Memory B cell (primary cell): ENCODE measurements around the gene CCDC85C.

Source experiments
- ATAC-seq: fragments of 150-1000 bp; cut with Tn5 transposase; 2 replicates; pipeline ENCODE4 v1.10.0; 2021; ENCODE audit warnings: low read depth, mild to moderate bottlenecking, moderate library complexity
- DNase-seq, 2 donors: peaks; one replicate each; pipeline ENCODE4 v3.0.0; 2022; ENCODE audit warnings: low spot score in 2 of 2
- H3K27ac Mint-ChIP-seq: one replicate; pipeline ENCODE4 v1.8.0; 2022; ENCODE audit warnings: mild to moderate bottlenecking, moderate library complexity, mixed read lengths
- H3K27me3 Mint-ChIP-seq: one replicate; pipeline ENCODE4 v1.8.0; 2022; ENCODE audit warnings: mixed read lengths
- H3K36me3 Mint-ChIP-seq: one replicate; pipeline ENCODE4 v1.8.0; 2022; ENCODE audit warnings: mild to moderate bottlenecking, mixed read lengths
- H3K4me1 Mint-ChIP-seq: one replicate; pipeline ENCODE4 v1.8.0; 2022; ENCODE audit warnings: mixed read lengths
- H3K4me3 Mint-ChIP-seq: one replicate; pipeline ENCODE4 v1.8.0; 2022; ENCODE audit warnings: mild to moderate bottlenecking, moderate library complexity, mixed read lengths
- H3K9me3 Mint-ChIP-seq: one replicate; pipeline ENCODE4 v1.8.0; 2022; ENCODE audit warnings: mixed read lengths

CCDC85C gene

DNA sequence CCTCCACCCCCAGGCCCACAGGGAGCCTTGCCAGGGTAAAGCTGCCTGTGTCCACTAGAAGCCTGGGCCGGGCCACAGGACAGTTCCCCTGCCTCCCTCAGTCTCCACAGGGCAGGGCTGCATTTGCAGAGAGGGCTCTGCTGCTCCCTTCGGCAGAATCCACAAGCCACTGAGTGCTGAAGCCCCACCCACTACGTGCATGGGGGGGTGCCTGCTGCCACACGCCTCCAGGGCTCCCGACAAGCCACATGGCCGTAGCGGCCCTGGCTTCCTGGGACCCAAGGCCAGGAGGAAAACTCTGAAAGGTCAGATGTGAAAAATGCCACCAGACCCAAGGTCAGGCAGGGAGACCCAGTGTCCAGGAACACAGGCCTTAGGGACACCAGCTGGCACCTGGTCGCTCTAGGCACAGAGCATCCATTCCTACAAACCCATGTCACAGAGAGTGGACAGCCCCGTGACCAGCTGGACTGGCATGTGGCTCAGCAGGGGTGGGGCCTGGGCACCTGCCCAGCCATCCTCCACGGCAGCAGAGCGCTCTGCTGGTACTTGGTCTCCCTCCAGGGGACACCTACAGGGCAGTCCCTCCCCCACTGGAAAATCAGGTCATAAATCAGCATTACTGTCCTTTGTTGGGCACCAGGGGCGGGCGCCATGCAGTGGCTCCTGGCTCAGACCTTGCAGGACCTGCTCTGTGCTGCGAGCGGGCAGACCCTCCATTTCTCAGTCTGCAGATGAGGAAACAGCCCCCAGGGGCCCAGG, 42.9 kb downstream of the CCDC85C start:
- Mint-ChIP-seq H3K27me3 (peaks cover 7% of the 10 kb centered on the region), H3K36me3 (no peaks in the 10 kb centered on the region), H3K4me1 (peaks cover 3% of the 10 kb centered on the region), H3K4me3 (no peak overlapping the region), H3K9me3 (peaks cover 1% of the 10 kb centered on the region), H3K27ac (no peak overlapping the region)
- ATAC-seq (no peak), DNase-seq (no peak)

- Mint-ChIP-seq H3K27ac (no peak overlapping the region), H3K27me3 (peaks cover 7% of the 10 kb centered on the region), H3K4me1 (peaks cover 3% of the 10 kb centered on the region), H3K36me3 (no peaks in the 10 kb centered on the region), H3K4me3 (no peak overlapping the region), H3K9me3 (peaks cover 1% of the 10 kb centered on the region)
- ATAC-seq (no peak), DNase-seq (no peak)
These were observed 43.6 kb downstream of the CCDC85C start for GRCh38 chr14:99560403-99560802.

- Mint-ChIP-seq H3K4me1 (peaks cover 3% of the 10 kb centered on the region), H3K9me3 (peaks cover 1% of the 10 kb centered on the region), H3K27me3 (peaks cover 7% of the 10 kb centered on the region), H3K27ac (no peak overlapping the region), H3K36me3 (no peaks in the 10 kb centered on the region), H3K4me3 (no peak overlapping the region)
- no peak for DNase-seq
- ATAC-seq, result no peak
These were observed 44.6 kb downstream of the CCDC85C start for GRCh38 chr14:99559286-99559990.

GRCh38 chr14:99556134-99556791, 47.7 kb downstream of the CCDC85C start:
- no peaks in the 10 kb centered on the region for H3K36me3 Mint-ChIP-seq
- H3K27ac Mint-ChIP-seq, result no peak overlapping the region
- DNase-seq (no peak), ATAC-seq (no peak)
- no peak overlapping the region for H3K4me3 Mint-ChIP-seq
- H3K9me3 Mint-ChIP-seq, result peaks cover 1% of the 10 kb centered on the region
- peaks cover 1% of the 10 kb centered on the region for H3K4me1 Mint-ChIP-seq
- peaks cover 2% of the 10 kb centered on the region for H3K27me3 Mint-ChIP-seq

- Mint-ChIP-seq H3K9me3 (peaks cover 1% of the 10 kb centered on the region), H3K4me1 (peaks cover 6% of the 10 kb centered on the region), H3K36me3 (no peaks in the 10 kb centered on the region), H3K4me3 (no peak overlapping the region), H3K27me3 (peaks cover 4% of the 10 kb centered on the region), H3K27ac (no peak overlapping the region)
- DNase-seq (no peak), ATAC-seq (no peak)
These were observed 49.1 kb downstream of the CCDC85C start for GRCh38 chr14:99554757-99555531.

DNA sequence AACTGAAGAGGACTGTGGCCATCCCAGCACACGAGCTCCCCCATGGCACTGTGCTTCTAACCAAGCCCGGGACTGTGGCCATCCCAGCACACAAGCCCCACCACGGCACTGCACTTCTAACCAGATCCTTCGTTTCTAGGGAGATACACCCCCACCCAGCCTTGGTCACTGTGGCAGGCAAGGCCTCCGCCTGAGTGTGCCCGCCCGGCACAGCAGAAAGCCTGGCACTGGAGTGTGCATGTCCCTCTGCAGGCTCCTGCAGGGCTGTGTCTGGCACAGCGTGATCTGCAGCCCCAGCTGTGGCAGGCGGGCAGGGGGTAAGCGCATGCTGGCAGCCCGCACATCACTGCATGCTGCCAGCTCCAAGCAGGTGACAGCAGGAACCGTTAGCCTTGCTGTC, 49.8 kb downstream of the CCDC85C start:
- DNase-seq (no peak), ATAC-seq (no peak)
- Mint-ChIP-seq H3K9me3 (peaks cover 1% of the 10 kb centered on the region), H3K4me3 (no peak overlapping the region), H3K27ac (no peak overlapping the region), H3K4me1 (peaks cover 6% of the 10 kb centered on the region), H3K36me3 (no peaks in the 10 kb centered on the region), H3K27me3 (peaks cover 4% of the 10 kb centered on the region)

- DNase-seq (no peak), ATAC-seq (no peak)
- no peaks in the 10 kb centered on the region for H3K36me3 Mint-ChIP-seq
- no peak overlapping the region for H3K4me3 Mint-ChIP-seq
- peaks cover 6% of the 10 kb centered on the region for H3K4me1 Mint-ChIP-seq
- H3K9me3 Mint-ChIP-seq, result no peaks in the 10 kb centered on the region
- peaks cover 6% of the 10 kb centered on the region for H3K27me3 Mint-ChIP-seq
- no peak overlapping the region for H3K27ac Mint-ChIP-seq
These were observed 51.3 kb downstream of the CCDC85C start for GRCh38 chr14:99552572-99553216.

GRCh38 chr14:99552021-99552553, 51.9 kb downstream of the CCDC85C start:
- H3K4me3 Mint-ChIP-seq, result no peak overlapping the region
- DNase-seq (no peak), ATAC-seq (no peak)
- no peaks in the 10 kb centered on the region for H3K36me3 Mint-ChIP-seq
- peaks cover 6% of the 10 kb centered on the region for H3K27me3 Mint-ChIP-seq
- no peaks in the 10 kb centered on the region for H3K9me3 Mint-ChIP-seq
- peaks cover 6% of the 10 kb centered on the region for H3K4me1 Mint-ChIP-seq
- H3K27ac Mint-ChIP-seq, result no peak overlapping the region

DNA sequence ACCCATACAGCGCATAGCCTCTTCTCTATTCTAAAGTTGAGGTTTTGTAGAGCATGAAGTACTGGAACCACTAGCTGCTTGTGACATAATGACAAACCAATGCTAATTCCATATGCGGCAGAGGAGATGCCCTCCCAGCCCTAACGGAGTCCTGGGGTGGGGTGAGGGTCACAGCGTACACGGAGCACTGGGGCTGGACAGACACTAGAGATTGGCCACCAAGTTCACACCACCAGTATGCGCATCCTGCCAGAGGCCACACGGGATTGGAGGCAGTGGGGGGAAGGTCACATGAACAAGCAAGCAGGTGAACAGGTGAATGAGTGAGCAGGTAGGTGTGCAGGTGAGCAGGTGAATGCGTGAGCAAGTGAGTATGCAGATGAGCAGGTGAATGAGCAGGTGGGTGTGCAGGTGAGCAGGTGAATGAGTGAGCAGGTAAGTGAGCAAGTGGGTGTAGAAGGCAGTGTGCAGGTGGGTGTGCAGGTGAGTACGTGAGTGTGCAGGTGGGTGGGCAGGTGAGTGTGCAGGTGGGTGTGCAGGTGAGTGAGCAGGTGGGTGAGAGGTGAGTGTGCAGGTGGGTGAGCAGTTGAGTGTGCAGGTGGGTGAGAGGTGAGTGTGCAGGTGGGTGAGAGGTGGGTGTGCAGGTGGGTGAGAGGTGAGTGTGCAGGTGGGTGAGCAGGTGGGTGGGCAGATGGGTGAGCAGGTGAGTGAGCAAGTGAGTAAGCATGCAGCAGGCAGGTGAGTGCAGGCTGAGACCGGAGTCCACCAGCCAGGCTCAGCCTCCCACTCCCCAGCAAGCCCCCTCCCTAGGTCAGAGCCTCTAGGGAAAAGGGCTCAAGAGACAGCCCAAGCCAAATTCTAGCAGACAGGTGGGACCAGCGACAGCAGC, 52.7 kb downstream of the CCDC85C start:
- H3K4me3 Mint-ChIP-seq, result no peak overlapping the region
- H3K4me1 Mint-ChIP-seq, result peaks cover 6% of the 10 kb centered on the region

GRCh38 chr14:99550387-99550992, 53.5 kb downstream of the CCDC85C start:
- ATAC-seq (no peak), DNase-seq (no peak)
- H3K27me3 Mint-ChIP-seq, result peaks cover 8% of the 10 kb centered on the region
- no peaks in the 10 kb centered on the region for H3K9me3 Mint-ChIP-seq
- H3K4me3 Mint-ChIP-seq, result no peak overlapping the region
- peaks cover 6% of the 10 kb centered on the region for H3K4me1 Mint-ChIP-seq
- H3K36me3 Mint-ChIP-seq, result no peaks in the 10 kb centered on the region
- H3K27ac Mint-ChIP-seq, result no peak overlapping the region

More for the DNA sequence above, 52.7 kb downstream of the CCDC85C start:
- Mint-ChIP-seq H3K36me3 (no peaks in the 10 kb centered on the region), H3K27ac (no peak overlapping the region), H3K27me3 (peaks cover 6% of the 10 kb centered on the region), H3K9me3 (no peaks in the 10 kb centered on the region)
- DNase-seq (no peak), ATAC-seq (no peak)

DNA sequence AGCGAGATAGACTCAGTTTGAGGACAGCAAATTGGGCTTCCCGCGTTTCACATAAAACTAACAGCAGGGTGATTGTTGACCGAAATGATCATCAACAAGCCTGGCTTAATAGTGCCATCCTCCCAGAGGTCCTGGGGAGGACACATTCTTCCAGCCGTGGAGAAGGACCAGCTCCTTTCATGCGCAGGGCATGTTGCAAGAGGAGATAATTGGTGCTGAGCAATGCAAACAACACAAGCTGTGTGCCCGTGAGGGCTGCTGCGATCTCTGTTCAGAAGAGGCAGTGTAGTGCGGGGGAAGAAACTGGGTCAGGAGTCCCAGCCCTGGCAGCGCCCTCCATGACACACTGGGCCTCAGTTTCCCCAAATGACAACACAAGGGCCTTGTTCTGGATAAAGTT, 54.3 kb downstream of the CCDC85C start:
- Mint-ChIP-seq H3K27ac (no peak overlapping the region), H3K9me3 (no peaks in the 10 kb centered on the region), H3K27me3 (peaks cover 8% of the 10 kb centered on the region), H3K4me3 (no peak overlapping the region), H3K4me1 (peaks cover 6% of the 10 kb centered on the region), H3K36me3 (no peaks in the 10 kb centered on the region)
- ATAC-seq, result no peak
- no peak for DNase-seq

GRCh38 chr14:99548871-99549515, 55.0 kb downstream of the CCDC85C start:
- ATAC-seq (no peak), DNase-seq (no peak)
- Mint-ChIP-seq H3K4me1 (peaks cover 6% of the 10 kb centered on the region), H3K36me3 (no peaks in the 10 kb centered on the region), H3K27me3 (peaks cover 8% of the 10 kb centered on the region), H3K27ac (no peak overlapping the region), H3K9me3 (no peaks in the 10 kb centered on the region), H3K4me3 (no peak overlapping the region)
